ENCODE measurements around the gene CLIC3. TPM values are rescaled to one million over a fixed set of nuclear protein-coding genes. Genes with fewer than 3 reads are reported as not detected.
A peak's percentile ranks its signal among the peaks of the same experiment; 100 is the strongest.

CLIC3 gene
- total RNA-seq, 2 experiments from 2014 or later: 0.43 to 0.61 TPM

GRCh38 chr9:136994888-136995230, 1.5 kb downstream of the CLIC3 start:
- POLR2A ChIA-PET: no interaction called here
- CTCF ChIA-PET: interaction anchor here (1.7 kb wide), 1 partner anchor 202 kb away, joined by 4 read pairs; no protein-coding TSS in a partner anchor
- H3K36me3 Mint-ChIP-seq: peaks cover 10% of the 10 kb centered on the region

GRCh38 chr9:136994180-136994887, 2.0 kb downstream of the CLIC3 start:
- peaks cover 10% of the 10 kb centered on the region for H3K36me3 Mint-ChIP-seq
- H3K27ac Mint-ChIP-seq: no peak overlapping the region
- H3K4me1 Mint-ChIP-seq (ENCODE audit: low read depth): peaks cover 31% of the 10 kb centered on the region
- no peak overlapping the region for H3K4me3 Mint-ChIP-seq
- POLR2A ChIA-PET: interaction anchor here (1.0 kb wide), 1 partner anchor 73 kb away, joined by 3 read pairs; no protein-coding TSS in a partner anchor
- intact Hi-C loops (cut with micrococcal nuclease): loop anchor here (5.0 kb wide), 2 partner anchors 47 to 207 kb away; partner anchors contain the start of gene C8G
- peaks cover 7% of the 10 kb centered on the region for H3K27me3 Mint-ChIP-seq
- no peak for DNase-seq
- CTCF ChIA-PET: interaction anchor here (1.7 to 2.5 kb wide), 2 partner anchors 34 to 202 kb away, joined by 4 to 24 read pairs; partner anchors contain the start of gene ABCA2
- H3K9me3 Mint-ChIP-seq: no peaks in the 10 kb centered on the region

More at GRCh38 chr9:136994888-136995230, 1.5 kb downstream of the CLIC3 start:
- H3K27me3 Mint-ChIP-seq: peaks cover 7% of the 10 kb centered on the region
- H3K9me3 Mint-ChIP-seq: no peaks in the 10 kb centered on the region
- no peak overlapping the region for H3K27ac Mint-ChIP-seq
- intact Hi-C loops (cut with micrococcal nuclease): loop anchor here (5.0 kb wide), 3 partner anchors 37 to 208 kb away; partner anchors contain the start of genes C8G and FUT7
- no peak overlapping the region for H3K4me3 Mint-ChIP-seq
- no peak for DNase-seq
- H3K4me1 Mint-ChIP-seq (ENCODE audit: low read depth): peaks cover 31% of the 10 kb centered on the region

- Mint-ChIP-seq H3K4me3 (peak overlapping the region; percentile 82), H3K4me1 (ENCODE audit: low read depth) (peaks cover 22% of the 10 kb centered on the region), H3K27me3 (peaks cover 5% of the 10 kb centered on the region), H3K27ac (peak overlapping the region; percentile 79), H3K36me3 (peaks cover 10% of the 10 kb centered on the region), H3K9me3 (no peaks in the 10 kb centered on the region)
- intact Hi-C loops (cut with micrococcal nuclease): loop anchor here (1.0 to 5.0 kb wide), 3 partner anchors 15 to 206 kb away; partner anchors contain the start of gene C8G
- ChIA-PET CTCF (interaction anchor here (1.0 to 2.5 kb wide), 10 partner anchors 9 to 244 kb away, joined by 3 to 24 read pairs (median 5); partner anchors contain the start of genes ABCA2, AJM1, C8G and FBXW5), POLR2A (interaction anchor here (1.0 to 3.1 kb wide), 5 partner anchors 15 to 265 kb away, joined by 3 to 12 read pairs (median 3); no protein-coding TSS in a partner anchor)
- DNase-seq: no peak
Measured at GRCh38 chr9:136992819-136993369, 3.5 kb downstream of the CLIC3 start.

GRCh38 chr9:136991993-136992818, 4.2 kb downstream of the CLIC3 start, which contains the start of gene PAXX:
Gene PAXX (plus strand): TSS chr9:136992422. CDS start chr9:136992444, 22 bp downstream.
- Mint-ChIP-seq H3K4me1 (ENCODE audit: low read depth) (peaks cover 18% of the 10 kb centered on the region), H3K36me3 (peaks cover 10% of the 10 kb centered on the region), H3K4me3 (peak within 1 kb of the TSS; percentile 82), H3K9me3 (no peaks in the 10 kb centered on the region), H3K27ac (peak within 1 kb of the TSS; percentile 79), H3K27me3 (peaks cover 4% of the 10 kb centered on the region)
- POLR2A ChIA-PET: interaction anchor here (0.9 to 3.1 kb wide), 6 partner anchors 14 to 264 kb away, joined by 3 to 12 read pairs (median 3); no protein-coding TSS in a partner anchor
- intact Hi-C loops (cut with micrococcal nuclease): loop anchor here (1.0 to 5.0 kb wide), 3 partner anchors 14 to 205 kb away; partner anchors contain the start of gene C8G
- CTCF ChIA-PET: interaction anchor here (1.0 to 2.5 kb wide), 10 partner anchors 9 to 150 kb away, joined by 3 to 24 read pairs (median 5); partner anchors contain the start of genes ABCA2, AJM1, C8G and FBXW5
- DNase-seq: peak; percentile 96

- H3K4me3 Mint-ChIP-seq: peak overlapping the region; percentile 14
- peaks cover 10% of the 10 kb centered on the region for H3K36me3 Mint-ChIP-seq
- DNase-seq: no peak
- no peaks in the 10 kb centered on the region for H3K9me3 Mint-ChIP-seq
- H3K4me1 Mint-ChIP-seq (ENCODE audit: low read depth): peaks cover 9% of the 10 kb centered on the region
- POLR2A ChIA-PET: interaction anchor here (3.1 kb wide), 1 partner anchor 45 kb away, joined by 12 read pairs; no protein-coding TSS in a partner anchor
- H3K27me3 Mint-ChIP-seq: peaks cover 8% of the 10 kb centered on the region
- H3K27ac Mint-ChIP-seq: peak overlapping the region; percentile 8
- CTCF ChIA-PET: no interaction called here
- intact Hi-C loops (cut with micrococcal nuclease): loop anchor here (5.0 kb wide), 2 partner anchors 43 to 203 kb away; partner anchors contain the start of gene C8G
Measured at GRCh38 chr9:136990242-136990911, 6.0 kb downstream of the CLIC3 start.

- ChIA-PET CTCF (interaction anchor here (0.7 to 2.6 kb wide), 2 partner anchors 13 to 40 kb away, joined by 3 to 13 read pairs; no protein-coding TSS in a partner anchor), POLR2A (interaction anchor here (0.6 kb wide), 2 partner anchors 10 to 209 kb away, joined by 3 to 4 read pairs; no protein-coding TSS in a partner anchor)
- intact Hi-C loops (cut with micrococcal nuclease): no loop called here
Measured at GRCh38 chr9:136988872-136989271, 7.5 kb downstream of the CLIC3 start.

GRCh38 chr9:136985853-136986252, 10.5 kb downstream of the CLIC3 start:
- intact Hi-C loops (cut with micrococcal nuclease): no loop called here
- Mint-ChIP-seq H3K9me3 (no peaks in the 10 kb centered on the region), H3K4me3 (no peak overlapping the region), H3K36me3 (no peaks in the 10 kb centered on the region), H3K27me3 (peaks cover 14% of the 10 kb centered on the region), H3K27ac (no peak overlapping the region), H3K4me1 (ENCODE audit: low read depth) (peaks cover 2% of the 10 kb centered on the region)
- ChIA-PET CTCF (interaction anchor here (1.2 kb wide), 1 partner anchor 49 kb away, joined by 4 read pairs; no protein-coding TSS in a partner anchor), POLR2A (interaction anchor here (0.8 kb wide), 1 partner anchor 85 kb away, joined by 3 read pairs; the partner anchor contains the start of gene SAPCD2)
- DNase-seq: no peak

More at GRCh38 chr9:136988872-136989271, 7.5 kb downstream of the CLIC3 start:
- H3K27ac Mint-ChIP-seq: no peak overlapping the region
- H3K4me3 Mint-ChIP-seq: no peak overlapping the region
- no peak for DNase-seq
- H3K4me1 Mint-ChIP-seq (ENCODE audit: low read depth): peaks cover 8% of the 10 kb centered on the region
- no peaks in the 10 kb centered on the region for H3K9me3 Mint-ChIP-seq
- peaks cover 11% of the 10 kb centered on the region for H3K27me3 Mint-ChIP-seq
- peaks cover 7% of the 10 kb centered on the region for H3K36me3 Mint-ChIP-seq

GRCh38 chr9:136985027-136985602, 11.3 kb downstream of the CLIC3 start:
- no peak for DNase-seq
- H3K4me3 Mint-ChIP-seq: no peak overlapping the region
- intact Hi-C loops (cut with micrococcal nuclease): no loop called here
- no peaks in the 10 kb centered on the region for H3K9me3 Mint-ChIP-seq
- H3K27ac Mint-ChIP-seq: no peak overlapping the region
- peaks cover 15% of the 10 kb centered on the region for H3K27me3 Mint-ChIP-seq
- ChIA-PET CTCF (no interaction called here), POLR2A (no interaction called here)
- H3K4me1 Mint-ChIP-seq (ENCODE audit: low read depth): peaks cover 2% of the 10 kb centered on the region
- no peaks in the 10 kb centered on the region for H3K36me3 Mint-ChIP-seq

- DNase-seq: no peak
- intact Hi-C loops (cut with micrococcal nuclease): no loop called here
- Mint-ChIP-seq H3K4me3 (no peak overlapping the region), H3K27ac (no peak overlapping the region), H3K4me1 (ENCODE audit: low read depth) (peaks cover 2% of the 10 kb centered on the region), H3K36me3 (no peaks in the 10 kb centered on the region), H3K9me3 (no peaks in the 10 kb centered on the region), H3K27me3 (peaks cover 15% of the 10 kb centered on the region)
- CTCF ChIA-PET: no interaction called here
- POLR2A ChIA-PET: no interaction called here
Measured at GRCh38 chr9:136984464-136985026, 11.8 kb downstream of the CLIC3 start.

GRCh38 chr9:136983656-136984314, 12.6 kb downstream of the CLIC3 start:
- Mint-ChIP-seq H3K27me3 (peaks cover 15% of the 10 kb centered on the region), H3K27ac (no peak overlapping the region), H3K4me1 (ENCODE audit: low read depth) (peaks cover 2% of the 10 kb centered on the region), H3K4me3 (no peak overlapping the region), H3K36me3 (no peaks in the 10 kb centered on the region), H3K9me3 (no peaks in the 10 kb centered on the region)
- ChIA-PET POLR2A (no interaction called here), CTCF (no interaction called here)
- no peak for DNase-seq
- intact Hi-C loops (cut with micrococcal nuclease): no loop called here
